ENCODE measurements around the gene SUGCT.

SUGCT gene

DNA sequence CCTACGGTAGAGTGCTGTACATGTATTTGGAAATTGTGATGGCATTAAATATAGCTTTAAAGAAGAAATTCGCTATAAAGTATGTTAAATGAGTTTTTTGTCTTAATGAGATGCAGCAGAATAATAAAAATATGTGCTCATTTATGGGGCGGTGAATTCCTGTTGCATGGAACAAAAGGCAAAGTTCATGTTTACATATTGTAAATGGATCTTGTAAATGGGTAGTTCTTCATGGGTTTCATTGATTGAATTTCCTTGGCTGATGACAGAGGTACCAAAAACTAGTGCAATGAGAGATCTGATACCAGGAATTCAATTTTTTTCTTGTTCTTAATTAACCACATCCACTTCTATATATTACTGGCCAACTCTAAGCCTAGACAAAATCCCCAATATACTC is 284.2 kb downstream of the SUGCT start:
- no peak for DNase-seq

DNA sequence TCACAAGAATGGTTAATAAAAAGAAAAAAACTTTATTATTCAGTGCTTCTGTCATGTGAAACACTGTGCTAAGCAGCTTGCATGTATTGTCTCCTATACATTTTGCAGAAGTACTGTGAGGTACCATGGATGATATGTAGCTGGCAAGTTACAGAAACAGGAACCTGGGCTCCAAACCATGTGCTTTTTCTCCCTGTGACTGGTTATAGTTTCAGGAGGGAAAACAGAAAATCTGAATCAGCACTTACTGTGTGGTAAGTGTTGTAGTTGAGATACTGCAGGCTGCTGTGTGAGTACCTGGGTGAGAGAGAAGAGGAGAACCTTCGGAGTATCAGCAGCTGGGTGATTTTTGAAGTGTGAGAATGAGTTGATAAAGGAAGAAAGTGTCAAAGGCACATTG is 285.0 kb downstream of the SUGCT start:
- no peak for DNase-seq

- DNase-seq = no peak
Measured at GRCh38 chr7:40421433-40421832, 286.6 kb downstream of the SUGCT start.

DNA sequence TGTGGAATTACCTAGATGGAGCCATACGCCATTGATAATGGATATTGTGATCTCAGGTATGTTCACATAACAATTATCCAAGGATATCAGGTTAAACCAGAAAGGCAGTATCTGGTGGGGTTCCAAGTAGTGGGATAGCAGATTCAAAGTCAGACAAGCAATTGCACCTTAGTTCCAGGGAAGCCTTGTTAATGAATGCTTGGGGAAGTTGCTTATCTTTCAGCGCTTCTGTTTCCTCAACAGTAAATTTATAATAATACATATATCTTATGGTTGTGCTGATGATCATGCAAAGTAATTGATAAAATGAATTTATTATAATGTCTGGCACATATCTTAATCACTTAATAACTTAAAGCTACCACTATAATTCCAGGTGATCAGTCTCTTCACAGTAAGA is 290.9 kb downstream of the SUGCT start:
- DNase-seq = no peak

DNA sequence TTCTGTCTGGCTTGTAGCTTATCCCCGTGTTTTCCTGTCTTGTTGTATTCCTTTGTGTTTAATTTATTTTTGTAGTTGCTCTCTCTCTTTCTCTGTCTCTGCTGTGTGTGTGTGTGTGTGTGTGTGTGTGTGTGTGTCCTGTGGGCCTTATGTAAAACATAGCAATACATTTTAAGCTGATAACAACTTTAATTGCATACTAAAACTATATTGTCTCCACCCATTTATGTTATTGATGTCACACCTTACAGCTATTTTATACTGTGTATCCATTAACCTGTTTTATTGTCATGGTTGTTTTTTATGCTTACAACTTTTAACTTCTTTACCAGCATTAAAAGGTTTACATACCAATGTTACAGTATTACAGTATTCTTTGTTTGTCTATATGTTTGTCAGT is 293.6 kb downstream of the SUGCT start:
- no peak for DNase-seq

GRCh38 chr7:40429826-40430225 is 295.0 kb downstream of the SUGCT start:
- DNase-seq = no peak

DNA sequence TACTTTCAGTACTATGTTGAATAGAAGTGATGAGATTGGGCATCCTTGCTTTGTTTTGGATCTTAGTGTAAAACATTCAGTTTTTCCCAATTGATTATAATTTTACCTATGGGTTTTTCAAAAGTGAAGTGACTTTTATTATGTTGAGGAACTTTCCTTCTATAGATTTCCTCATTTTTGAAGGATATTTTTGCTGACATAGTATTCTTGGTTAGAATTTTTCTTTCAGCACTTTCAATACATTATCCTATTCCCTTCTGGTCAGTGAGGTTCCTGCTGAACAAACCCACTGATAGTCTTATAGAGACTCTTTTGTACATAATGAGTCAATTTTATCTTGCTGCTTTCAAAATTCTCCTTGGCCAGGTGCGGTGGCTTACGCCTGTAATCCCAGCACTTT is 297.2 kb downstream of the SUGCT start:
- no peak for DNase-seq

DNA sequence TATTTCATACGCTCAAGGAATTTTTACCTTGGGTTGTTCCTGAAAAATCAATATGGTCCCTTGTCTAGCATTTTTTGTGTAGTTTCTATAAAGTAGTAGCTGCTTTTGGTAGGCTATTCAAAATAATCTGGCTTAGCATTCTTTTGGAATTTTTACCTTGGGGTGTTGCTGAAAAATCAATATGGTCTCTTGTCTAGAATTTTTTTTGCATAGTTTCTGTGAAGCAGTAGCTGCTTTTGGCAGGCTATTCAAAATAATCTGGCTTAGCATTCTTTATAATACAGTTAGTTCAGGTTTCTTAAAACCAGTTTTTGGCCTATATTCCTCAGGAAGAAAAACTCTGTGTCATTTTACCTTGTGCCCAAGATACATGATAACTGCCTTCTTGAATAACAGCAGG is 301.9 kb downstream of the SUGCT start:
- DNase-seq = no peak

DNA sequence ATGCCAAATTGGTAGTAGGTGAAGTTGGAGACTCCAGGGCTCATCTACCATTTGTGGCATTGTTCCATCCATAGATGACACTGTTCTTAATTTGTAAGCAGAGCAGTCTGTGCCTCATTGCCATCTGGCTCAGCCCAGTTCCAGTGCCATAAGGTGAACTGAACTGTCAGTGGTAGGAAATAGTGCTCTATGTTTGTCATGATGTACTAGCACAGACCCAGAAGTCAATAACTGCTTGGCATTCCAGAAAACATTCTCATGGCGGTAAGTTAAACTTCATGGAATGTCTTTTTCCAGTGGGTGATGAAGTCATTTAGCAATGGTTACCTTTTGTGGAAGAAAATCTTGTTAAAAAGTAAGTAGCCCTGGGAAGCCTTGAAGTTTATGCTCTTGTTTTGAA is 302.7 kb downstream of the SUGCT start:
- DNase-seq = no peak

GRCh38 chr7:40437936-40438634 is 303.3 kb downstream of the SUGCT start:
- DNase-seq = no peak

DNA sequence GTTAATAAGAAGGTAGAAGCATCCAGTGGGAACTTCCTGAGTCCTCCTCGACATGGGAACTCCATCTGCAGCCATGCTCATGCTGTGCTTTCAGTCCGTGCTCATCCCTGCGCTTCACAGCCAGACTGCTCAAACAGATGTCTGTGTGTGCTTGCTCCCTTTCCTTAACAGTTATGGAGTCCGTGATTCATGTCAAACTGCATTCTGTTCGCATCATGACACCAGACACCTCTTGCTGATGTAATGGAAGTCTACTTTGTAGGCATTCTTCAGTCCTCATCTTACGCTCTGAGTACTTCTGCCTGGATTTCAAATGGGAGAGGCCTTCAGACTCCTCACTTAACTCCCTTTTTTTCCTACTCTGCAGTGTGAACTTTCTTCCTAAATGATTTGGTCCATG is 304.9 kb downstream of the SUGCT start:
- DNase-seq = no peak

DNA sequence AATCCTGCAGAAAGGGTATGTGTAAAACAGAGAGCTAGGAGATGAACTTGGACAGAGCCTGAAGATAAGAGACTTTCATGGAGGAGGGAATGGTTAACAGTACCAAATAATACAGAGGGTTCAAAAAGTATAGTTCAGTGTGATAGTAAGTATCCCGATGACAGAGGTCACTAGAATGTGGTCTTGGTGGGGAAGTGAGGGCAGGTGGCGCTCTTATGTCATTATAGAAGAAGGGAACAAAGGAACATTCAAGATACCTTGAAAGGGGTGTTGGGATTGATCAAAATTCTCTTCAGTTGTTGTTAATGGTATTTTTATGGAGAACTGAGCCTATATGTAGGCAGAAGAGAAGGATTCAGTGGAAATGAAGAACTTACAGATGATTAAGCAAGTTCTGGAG is 312.5 kb downstream of the SUGCT start:
- no peak for DNase-seq

GRCh38 chr7:40455485-40455884 is 320.7 kb downstream of the SUGCT start:
- DNase-seq = no peak

DNA sequence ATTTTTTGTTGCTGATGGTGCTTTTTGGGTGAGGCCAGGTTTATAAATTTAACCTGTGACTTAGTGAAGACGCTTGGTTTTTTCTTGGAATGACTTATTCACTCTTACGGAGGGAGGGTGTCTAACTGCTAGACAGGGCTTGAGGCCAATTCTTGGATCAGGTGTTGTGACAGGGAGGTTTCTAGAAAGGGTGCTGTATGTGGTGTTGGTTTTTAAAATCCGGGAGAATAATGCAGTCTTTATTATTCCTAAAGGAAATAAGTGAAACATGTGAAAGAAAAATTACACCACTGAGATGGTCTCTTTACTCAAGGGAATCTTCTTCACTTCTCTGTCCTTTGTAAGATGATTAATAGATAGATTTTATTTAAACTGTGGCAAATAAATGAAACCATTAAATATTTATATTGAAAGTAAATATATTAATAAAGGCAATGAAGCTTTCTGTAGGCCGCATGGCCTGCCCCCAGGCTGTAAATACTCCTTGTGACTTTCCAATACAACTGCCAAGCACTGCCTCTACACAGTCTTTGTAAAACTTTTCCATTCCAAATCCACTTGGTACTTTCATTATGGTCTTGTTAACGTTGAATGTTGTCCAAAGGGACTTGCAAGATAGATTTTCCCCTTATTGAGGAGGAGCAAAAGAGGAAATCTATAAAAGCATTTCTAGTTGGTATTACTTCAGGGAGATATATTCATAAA is 323.1 kb downstream of the SUGCT start:
- DNase-seq = no peak

DNA sequence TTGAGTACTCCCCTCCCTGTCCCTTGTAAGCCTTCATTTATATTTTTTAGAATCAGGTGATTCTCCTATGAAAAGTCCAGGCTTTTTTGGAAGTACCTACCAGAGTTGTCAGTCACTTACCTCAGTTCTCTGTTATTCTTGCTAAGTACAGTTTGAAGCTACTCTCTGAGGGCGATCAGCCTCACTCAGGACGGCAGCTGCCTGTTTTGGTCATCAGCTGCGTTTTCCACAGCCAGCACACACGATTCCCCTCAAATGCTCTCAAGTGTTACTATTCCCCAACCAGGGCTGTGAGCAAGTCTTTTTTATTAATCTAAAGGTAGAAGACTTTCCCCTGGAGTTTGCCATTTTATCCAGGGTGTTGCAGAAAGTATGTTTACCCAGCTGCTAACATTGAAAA is 328.6 kb downstream of the SUGCT start:
- DNase-seq = no peak

- DNase-seq = no peak
Measured at GRCh38 chr7:40468891-40469864, 334.4 kb downstream of the SUGCT start.

DNA sequence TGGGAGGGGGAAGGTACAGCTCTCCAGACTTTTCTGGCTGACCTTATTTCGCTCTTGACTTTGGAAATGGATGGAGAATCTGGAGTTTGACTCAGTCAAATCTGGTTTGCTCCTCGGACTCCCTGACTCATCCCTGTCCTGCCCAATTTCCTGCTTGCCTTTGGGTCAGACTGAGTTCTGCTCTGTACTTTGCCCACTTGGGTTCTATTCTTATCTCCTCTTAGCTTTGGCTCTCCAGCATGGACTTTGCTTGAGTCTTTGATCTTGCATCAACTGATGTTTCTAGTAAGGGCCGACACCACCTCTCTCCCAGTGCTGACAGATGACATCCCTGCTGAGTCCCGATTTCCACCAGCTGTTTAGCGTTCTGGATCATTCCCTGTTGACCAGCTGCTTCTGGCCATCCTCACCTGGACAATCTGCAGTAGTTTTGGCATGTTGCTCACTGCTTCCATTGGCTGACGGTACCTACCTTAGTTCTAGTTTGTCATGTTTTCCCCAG is 335.3 kb downstream of the SUGCT start:
- no peak for DNase-seq

GRCh38 chr7:40470817-40471216 is 336.0 kb downstream of the SUGCT start:
- no peak for DNase-seq

- DNase-seq = no peak
Measured at GRCh38 chr7:40471891-40472290, 337.1 kb downstream of the SUGCT start.

GRCh38 chr7:40474790-40475680 is 340.2 kb downstream of the SUGCT start:
- no peak for DNase-seq

GRCh38 chr7:40475681-40475982 is 340.8 kb downstream of the SUGCT start:
- DNase-seq = no peak

DNA sequence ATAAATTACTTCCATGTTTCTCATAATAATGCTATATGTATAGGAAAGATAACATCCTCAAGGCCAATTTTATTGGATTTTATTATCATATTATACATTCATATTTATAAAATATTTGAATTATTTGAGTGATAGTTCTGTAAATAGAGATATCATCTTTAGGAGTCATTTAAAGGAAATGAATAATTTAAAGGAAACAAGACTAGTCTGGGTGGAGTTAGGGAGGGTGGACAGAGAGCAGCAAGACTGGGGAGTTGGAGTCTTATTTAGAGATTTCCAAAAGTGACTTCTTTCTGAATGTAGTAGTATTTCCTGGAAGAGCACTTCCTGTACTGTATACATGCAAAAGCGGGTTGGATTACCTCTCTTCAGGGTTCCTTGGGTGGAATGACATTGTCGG is 342.3 kb downstream of the SUGCT start:
- no peak for DNase-seq

GRCh38 chr7:40482845-40483244 is 348.0 kb downstream of the SUGCT start:
- DNase-seq = no peak
